GM19193 (cell line): ENCODE measurements around the gene HIGD2A.

Experiments
- POLR2A ChIP-seq: IDR thresholded peaks from 4 replicates; pipeline ENCODE4 v1.6.1; 2011; ENCODE audit not compliant: insufficient read depth, insufficient read length; ENCODE audit errors: extremely low read depth

HIGD2A gene

GRCh38 chr5:176401281-176402205 lies 13.0 kb downstream of the HIGD2A start:
- no peak for TF ChIP-seq POLR2A

GRCh38 chr5:176405656-176406435 lies 17.3 kb downstream of the HIGD2A start:
- TF ChIP-seq POLR2A = no peak

GRCh38 chr5:176406436-176407052 lies 18.0 kb downstream of the HIGD2A start:
- no peak for TF ChIP-seq POLR2A

GRCh38 chr5:176407456-176408251 lies 19.1 kb downstream of the HIGD2A start:
- TF ChIP-seq POLR2A = no peak

GRCh38 chr5:176408590-176408989 lies 20.0 kb downstream of the HIGD2A start:
- no peak for TF ChIP-seq POLR2A

- TF ChIP-seq POLR2A = no peak
These were observed 21.2 kb downstream of the HIGD2A start for GRCh38 chr5:176409765-176410164.

- no peak for TF ChIP-seq POLR2A
These were observed 22.1 kb downstream of the HIGD2A start for GRCh38 chr5:176410486-176411180.

GRCh38 chr5:176412517-176413254 lies 24.1 kb downstream of the HIGD2A start:
- no peak for TF ChIP-seq POLR2A

- no peak for TF ChIP-seq POLR2A
These were observed 24.7 kb downstream of the HIGD2A start for GRCh38 chr5:176413255-176413565.

- TF ChIP-seq POLR2A = no peak
These were observed 25.2 kb downstream of the HIGD2A start for GRCh38 chr5:176413709-176414191.

- no peak for TF ChIP-seq POLR2A
These were observed 26.2 kb downstream of the HIGD2A start for GRCh38 chr5:176414704-176415103.

- TF ChIP-seq POLR2A = no peak
These were observed 26.8 kb downstream of the HIGD2A start for GRCh38 chr5:176415240-176415951.
